Limb (tissue), 2 donors: ENCODE results near the gene TRIM7.
"Not testable (repeated sequence)": the region's sequence is repeated elsewhere in the genome, so short reads cannot be mapped to it uniquely, and the experiment has no call there.

Experiments used
- DNase-seq, 2 donors: peaks; one replicate each; pipeline ENCODE4 v3.0.0-alpha.2; 2016; ENCODE audit errors: extremely low spot score in 2 of 2

Gene TRIM7

GRCh38 chr5:181152406-181152805, 52.6 kb downstream of the TRIM7 start:
- no peak for DNase-seq

- no peak for DNase-seq
These were observed 53.9 kb downstream of the TRIM7 start for GRCh38 chr5:181151146-181151545.

GRCh38 chr5:181149806-181150733, 54.9 kb downstream of the TRIM7 start:
- no peak for DNase-seq

- no peak for DNase-seq
These were observed 55.6 kb downstream of the TRIM7 start for GRCh38 chr5:181149355-181149754.

DNA sequence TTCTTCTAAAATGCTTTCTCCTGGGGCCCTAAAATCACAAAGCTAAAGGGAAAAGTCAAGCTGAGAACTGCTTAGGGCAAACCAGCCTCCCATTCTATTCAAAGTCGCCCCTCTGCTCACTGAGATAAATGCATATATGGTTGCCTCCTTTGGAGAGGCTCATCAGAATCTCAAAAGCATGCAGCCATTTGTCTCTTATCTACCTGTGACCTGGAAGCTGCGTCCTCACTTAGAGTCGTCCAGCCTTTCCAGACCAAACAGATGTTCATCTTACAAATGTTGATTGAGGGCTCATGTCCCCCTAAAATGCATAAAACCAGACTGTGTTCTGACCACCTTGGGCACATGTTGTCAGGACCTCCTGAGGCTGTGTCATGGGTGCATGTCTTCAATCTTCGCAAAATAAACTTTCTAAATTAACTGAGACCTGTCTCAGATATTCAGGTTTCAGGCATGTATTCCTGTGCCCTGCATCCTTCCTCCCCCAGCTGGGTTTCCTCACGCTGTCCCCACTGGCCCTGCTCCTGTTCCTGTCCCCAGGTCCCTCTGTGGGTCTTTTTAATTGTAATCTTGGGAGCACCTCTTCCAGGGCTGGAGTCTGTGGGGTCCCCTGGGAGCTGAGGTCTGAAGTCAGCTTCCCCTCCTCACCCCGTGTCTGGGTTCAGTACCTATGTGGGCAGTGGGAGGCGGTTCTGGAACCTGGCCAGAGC, 57.9 kb downstream of the TRIM7 start, which contains the start of gene OR2V2:
Gene OR2V2 (plus strand): TSS at position 660 of the 710 bp plus-strand sequence. CDS start 7,357 bp downstream, outside the sequence.
- DNase-seq: not testable (repeated sequence)

- DNase-seq: no peak
These were observed 59.9 kb downstream of the TRIM7 start for GRCh38 chr5:181145133-181145532.
